ENCODE results near the gene ZMYND15.

The ZMYND15 gene

DNA sequence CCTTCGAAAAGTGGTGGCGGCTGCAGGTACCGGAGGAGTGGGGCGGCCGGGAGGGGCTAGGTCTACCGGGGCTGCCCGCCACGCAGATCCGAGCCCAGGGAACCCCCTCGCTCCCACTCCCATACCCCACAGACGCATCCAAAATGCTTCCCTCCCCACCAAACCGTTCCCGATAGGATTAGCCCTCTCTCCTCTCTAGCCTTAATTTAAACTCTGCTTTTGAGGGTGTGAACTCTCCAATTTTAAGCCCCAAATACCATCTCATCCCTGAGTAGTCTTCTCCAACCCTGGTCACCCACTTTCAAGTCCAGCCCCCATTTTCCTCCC is 355 bp downstream of the ZMYND15 start:
- H3K27me3 ChIP-seq (ENCODE audit: insufficient read depth, poor library complexity, severe bottlenecking), result peaks cover 10% of the 10 kb centered on the region
- no peak overlapping the region for H3K27ac ChIP-seq (replicated peaks)
- TF ChIP-seq, protein P1, sequence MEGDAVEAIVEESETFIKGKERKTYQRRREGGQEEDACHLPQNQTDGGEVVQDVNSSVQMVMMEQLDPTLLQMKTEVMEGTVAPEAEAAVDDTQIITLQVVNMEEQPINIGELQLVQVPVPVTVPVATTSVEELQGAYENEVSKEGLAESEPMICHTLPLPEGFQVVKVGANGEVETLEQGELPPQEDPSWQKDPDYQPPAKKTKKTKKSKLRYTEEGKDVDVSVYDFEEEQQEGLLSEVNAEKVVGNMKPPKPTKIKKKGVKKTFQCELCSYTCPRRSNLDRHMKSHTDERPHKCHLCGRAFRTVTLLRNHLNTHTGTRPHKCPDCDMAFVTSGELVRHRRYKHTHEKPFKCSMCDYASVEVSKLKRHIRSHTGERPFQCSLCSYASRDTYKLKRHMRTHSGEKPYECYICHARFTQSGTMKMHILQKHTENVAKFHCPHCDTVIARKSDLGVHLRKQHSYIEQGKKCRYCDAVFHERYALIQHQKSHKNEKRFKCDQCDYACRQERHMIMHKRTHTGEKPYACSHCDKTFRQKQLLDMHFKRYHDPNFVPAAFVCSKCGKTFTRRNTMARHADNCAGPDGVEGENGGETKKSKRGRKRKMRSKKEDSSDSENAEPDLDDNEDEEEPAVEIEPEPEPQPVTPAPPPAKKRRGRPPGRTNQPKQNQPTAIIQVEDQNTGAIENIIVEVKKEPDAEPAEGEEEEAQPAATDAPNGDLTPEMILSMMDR (IDR thresholded peaks at IDR 0.05; ENCODE audit: insufficient read depth, low read length), result no peak
- TF ChIP-seq SPI1 (IDR thresholded peaks at IDR 0.05; ENCODE audit: borderline replicate concordance, low read depth) (no peak), GABPA (IDR thresholded peaks at IDR 0.05; ENCODE audit: low read depth) (no peak), POLR2AphosphoS5 (IDR thresholded peaks at IDR 0.05; ENCODE audit: low read depth) (no peak)
- TF ChIP-seq, protein P2, sequence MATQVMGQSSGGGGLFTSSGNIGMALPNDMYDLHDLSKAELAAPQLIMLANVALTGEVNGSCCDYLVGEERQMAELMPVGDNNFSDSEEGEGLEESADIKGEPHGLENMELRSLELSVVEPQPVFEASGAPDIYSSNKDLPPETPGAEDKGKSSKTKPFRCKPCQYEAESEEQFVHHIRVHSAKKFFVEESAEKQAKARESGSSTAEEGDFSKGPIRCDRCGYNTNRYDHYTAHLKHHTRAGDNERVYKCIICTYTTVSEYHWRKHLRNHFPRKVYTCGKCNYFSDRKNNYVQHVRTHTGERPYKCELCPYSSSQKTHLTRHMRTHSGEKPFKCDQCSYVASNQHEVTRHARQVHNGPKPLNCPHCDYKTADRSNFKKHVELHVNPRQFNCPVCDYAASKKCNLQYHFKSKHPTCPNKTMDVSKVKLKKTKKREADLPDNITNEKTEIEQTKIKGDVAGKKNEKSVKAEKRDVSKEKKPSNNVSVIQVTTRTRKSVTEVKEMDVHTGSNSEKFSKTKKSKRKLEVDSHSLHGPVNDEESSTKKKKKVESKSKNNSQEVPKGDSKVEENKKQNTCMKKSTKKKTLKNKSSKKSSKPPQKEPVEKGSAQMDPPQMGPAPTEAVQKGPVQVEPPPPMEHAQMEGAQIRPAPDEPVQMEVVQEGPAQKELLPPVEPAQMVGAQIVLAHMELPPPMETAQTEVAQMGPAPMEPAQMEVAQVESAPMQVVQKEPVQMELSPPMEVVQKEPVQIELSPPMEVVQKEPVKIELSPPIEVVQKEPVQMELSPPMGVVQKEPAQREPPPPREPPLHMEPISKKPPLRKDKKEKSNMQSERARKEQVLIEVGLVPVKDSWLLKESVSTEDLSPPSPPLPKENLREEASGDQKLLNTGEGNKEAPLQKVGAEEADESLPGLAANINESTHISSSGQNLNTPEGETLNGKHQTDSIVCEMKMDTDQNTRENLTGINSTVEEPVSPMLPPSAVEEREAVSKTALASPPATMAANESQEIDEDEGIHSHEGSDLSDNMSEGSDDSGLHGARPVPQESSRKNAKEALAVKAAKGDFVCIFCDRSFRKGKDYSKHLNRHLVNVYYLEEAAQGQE (IDR thresholded peaks at IDR 0.05; ENCODE audit: insufficient replicate concordance, low read depth), result no peak
- 0 out of 2 replicates have a peak overlapping the region, but pooled peaks have one; percentile 51 for H3K4me3 ChIP-seq (replicated peaks; ENCODE audit: insufficient read depth, low read length)
- DNase-seq (ENCODE audit: low read depth in 1 of 2, low spot score in 1 of 2), result no peak

DNA sequence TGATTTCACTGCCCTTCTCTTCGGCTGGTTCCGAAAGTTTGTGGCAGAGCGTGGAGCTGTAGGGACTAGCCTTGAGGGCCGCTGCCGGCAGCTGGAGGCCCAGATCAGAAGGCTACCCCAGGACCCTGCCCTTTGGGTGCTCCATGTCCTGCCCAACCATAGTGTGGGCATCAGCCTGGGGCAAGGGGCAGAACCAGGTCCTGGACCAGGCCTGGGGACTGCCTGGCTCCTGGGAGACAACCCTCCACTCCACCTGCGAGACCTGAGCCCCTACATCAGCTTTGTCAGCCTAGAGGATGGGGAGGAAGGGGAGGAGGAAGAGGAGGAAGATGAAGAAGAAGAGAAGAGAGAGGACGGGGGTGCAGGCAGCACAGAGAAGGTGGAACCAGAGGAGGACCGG is 951 bp downstream of the ZMYND15 start:
- no peak overlapping the region for H3K27ac ChIP-seq (replicated peaks)
- H3K27me3 ChIP-seq (ENCODE audit: insufficient read depth, poor library complexity, severe bottlenecking), result peaks cover 10% of the 10 kb centered on the region
- TF ChIP-seq, protein P1 (IDR thresholded peaks at IDR 0.05; ENCODE audit: insufficient read depth, low read length), result no peak
- no peak for TF ChIP-seq POLR2AphosphoS5 (IDR thresholded peaks at IDR 0.05; ENCODE audit: low read depth)
- TF ChIP-seq SPI1 (IDR thresholded peaks at IDR 0.05; ENCODE audit: borderline replicate concordance, low read depth), result no peak
- no peak for TF ChIP-seq GABPA (IDR thresholded peaks at IDR 0.05; ENCODE audit: low read depth)
- TF ChIP-seq, protein P2 (IDR thresholded peaks at IDR 0.05; ENCODE audit: insufficient replicate concordance, low read depth), result no peak
- H3K4me3 ChIP-seq (replicated peaks; ENCODE audit: insufficient read depth, low read length), result no peak overlapping the region
- no peak for DNase-seq (ENCODE audit: low read depth in 1 of 2, low spot score in 1 of 2)

DNA sequence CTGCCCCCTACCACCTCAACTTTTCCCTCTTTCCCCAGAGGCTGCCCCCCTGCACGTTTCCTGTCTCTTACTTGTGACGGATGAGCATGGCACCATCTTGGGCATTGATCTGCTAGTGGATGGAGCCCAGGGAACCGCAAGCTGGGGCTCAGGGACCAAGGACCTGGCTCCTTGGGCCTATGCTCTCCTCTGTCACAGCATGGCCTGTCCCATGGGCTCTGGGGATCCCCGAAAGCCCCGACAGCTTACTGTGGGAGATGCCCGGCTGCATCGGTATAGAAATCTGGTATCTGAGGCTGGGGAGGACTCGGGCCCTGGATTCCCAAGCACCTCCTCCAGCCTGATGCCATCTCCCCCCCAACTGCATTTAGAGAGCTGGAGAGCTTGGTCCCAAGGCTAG is 1.9 kb downstream of the ZMYND15 start:
- no peak overlapping the region for H3K4me3 ChIP-seq (replicated peaks; ENCODE audit: insufficient read depth, low read length)
- TF ChIP-seq SPI1 (IDR thresholded peaks at IDR 0.05; ENCODE audit: borderline replicate concordance, low read depth) (no peak), GABPA (IDR thresholded peaks at IDR 0.05; ENCODE audit: low read depth) (no peak), POLR2AphosphoS5 (IDR thresholded peaks at IDR 0.05; ENCODE audit: low read depth) (no peak)
- TF ChIP-seq, protein P2 (IDR thresholded peaks at IDR 0.05; ENCODE audit: insufficient replicate concordance, low read depth), result no peak
- TF ChIP-seq, protein P1 (IDR thresholded peaks at IDR 0.05; ENCODE audit: insufficient read depth, low read length), result no peak
- no peak overlapping the region for H3K27ac ChIP-seq (replicated peaks)
- peaks cover 10% of the 10 kb centered on the region for H3K27me3 ChIP-seq (ENCODE audit: insufficient read depth, poor library complexity, severe bottlenecking)
- DNase-seq (ENCODE audit: low read depth in 1 of 2, low spot score in 1 of 2), result no peak
